Tibial nerve (tissue), 4 donors: ENCODE data around the gene OOSP2. TPM values are rescaled to one million over a fixed set of nuclear protein-coding genes. Genes with fewer than 3 reads are reported as not detected.
"Not testable (repeated sequence)": the region's sequence is repeated elsewhere in the genome, so short reads cannot be mapped to it uniquely, and the experiment has no call there.

ENCODE experiments used
- DNase-seq, 2 donors: peaks; one replicate each; pipeline ENCODE4 v3.0.0-alpha.2; 2019; ENCODE audit warnings: low spot score in 2 of 2
- H3K27ac ChIP-seq, 4 donors: fragments of 200-600 bp; sonication (generic) in 3 of 4; one replicate each; pipeline ENCODE4 v1.5.1; 2017 to 2019; ENCODE audit warnings: mild to moderate bottlenecking in 1 of 4
- H3K27me3 ChIP-seq, 2 donors: fragments of 200-600 bp; sonication (generic) in 1 of 2; one replicate each; pipeline versions ENCODE4 v1.5.1 to v1.6.0; 2017 to 2019
- H3K36me3 ChIP-seq, 3 donors: fragments of 200-600 bp; sonication (generic); one replicate each; pipeline ENCODE4 v1.5.1; 2018 to 2019
- H3K4me1 ChIP-seq, 4 donors: fragments of 200-600 bp; sonication (generic) in 3 of 4; one replicate each; pipeline ENCODE4 v1.5.1; 2017 to 2019
- H3K4me3 ChIP-seq, 4 donors: fragments of 200-600 bp; sonication (generic) in 3 of 4; one replicate each; pipeline ENCODE4 v1.5.1; 2017 to 2019; ENCODE audit warnings: mild to moderate bottlenecking in 1 of 4, moderate library complexity in 1 of 4
- H3K9me3 ChIP-seq, 4 donors: fragments of 200-600 bp; sonication (generic) in 3 of 4; one replicate each; pipeline ENCODE4 v1.5.1; 2017 to 2019
- CTCF ChIP-seq, 5 experiments: fragments of 200-600 bp in 3 of 5; fragments of 450-650 bp in 2 of 5; sonication (generic) in 3 of 5; IDR thresholded peaks; one replicate each; pipeline ENCODE4 v1.5.1; 2016 to 2019; ENCODE audit warnings: antibody characterized with exemption in 5 of 5, mild to moderate bottlenecking in 3 of 5, moderate library complexity in 2 of 5
- EP300 ChIP-seq, 2 donors: sonication (generic); formaldehyde crosslinking; IDR thresholded peaks; one replicate each; pipeline ENCODE4 v1.6.1; 2017; ENCODE audit warnings: antibody characterized with exemption in 2 of 2, mild to moderate bottlenecking in 1 of 2
- POLR2A ChIP-seq, 2 donors: fragments of 450-650 bp; IDR thresholded peaks; one replicate each; pipeline ENCODE4 v1.6.1; 2017; ENCODE audit warnings: antibody characterized with exemption in 2 of 2, mild to moderate bottlenecking in 2 of 2, moderate library complexity in 2 of 2
- WGBS, 2 donors: methylation state at CpG; one replicate each; pipeline ENCODE4 v1.1.5; 2018; 5-methylcytosine and 5-hydroxymethylcytosine counted together
- total RNA-seq, 4 donors: library from RNA; depleted of rRNA; stranded (reverse); fragments of >200 nt; gene quantifications; one replicate each; pipeline ENCODE4 v1.1.0, GENCODE V29; 2016

Gene OOSP2
- total RNA-seq, 4 donors from 2014 or later = not detected

GRCh38 chr11:60003729-60004128, 36.5 kb upstream of the OOSP2 start:
- H3K27me3 ChIP-seq = no peaks in the 10 kb centered on the region
- H3K4me3 ChIP-seq = no peak overlapping the region
- no peaks in the 10 kb centered on the region for H3K4me1 ChIP-seq
- H3K36me3 ChIP-seq = no peaks in the 10 kb centered on the region
- TF ChIP-seq POLR2A (IDR thresholded peaks at IDR 0.05) = no peak
- no peak for TF ChIP-seq CTCF (IDR thresholded peaks at IDR 0.05)
- no peak for TF ChIP-seq EP300 (IDR thresholded peaks at IDR 0.05)
- H3K9me3 ChIP-seq = no peaks in the 10 kb centered on the region
- DNase-seq = no peak
- 71 to 92% methylated on average over 2 of the region's 2 CpGs for WGBS, 2 donors
- H3K27ac ChIP-seq = no peak overlapping the region

DNA sequence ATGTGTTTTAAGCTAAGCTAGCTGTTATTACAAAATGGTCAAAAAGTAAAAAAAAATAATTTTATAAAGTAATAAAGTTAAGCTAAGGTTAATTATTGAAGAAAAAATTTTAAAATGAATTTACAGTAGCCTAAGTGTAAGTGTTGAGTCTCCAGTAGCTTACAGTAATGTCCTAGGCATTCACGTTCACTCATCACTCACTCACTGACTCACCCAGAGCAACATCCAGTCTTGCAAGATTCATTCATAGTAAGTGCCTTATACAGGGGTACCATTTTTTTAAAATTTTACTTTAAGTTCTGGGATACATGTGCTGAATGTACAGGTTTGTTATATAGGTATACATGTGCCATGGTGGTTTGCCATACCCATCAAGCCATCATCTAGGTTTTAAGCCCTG, 34.8 kb upstream of the OOSP2 start:
- H3K4me3 ChIP-seq = no peak overlapping the region
- TF ChIP-seq POLR2A (IDR thresholded peaks at IDR 0.05) = no peak
- TF ChIP-seq EP300 (IDR thresholded peaks at IDR 0.05) = no peak
- TF ChIP-seq CTCF (IDR thresholded peaks at IDR 0.05) = no peak
- no peak for DNase-seq
- 83 to 97% methylated on average over 1 of the region's 1 CpG for WGBS, 2 donors
- no peaks in the 10 kb centered on the region for H3K4me1 ChIP-seq
- no peaks in the 10 kb centered on the region for H3K9me3 ChIP-seq
- no peak overlapping the region for H3K27ac ChIP-seq
- no peaks in the 10 kb centered on the region for H3K27me3 ChIP-seq
- H3K36me3 ChIP-seq = no peaks in the 10 kb centered on the region

GRCh38 chr11:60016881-60017280, 23.3 kb upstream of the OOSP2 start, which contains the start of gene OOSP4B:
Gene OOSP4B, plus strand, starts transcription at chr11:60017181.
- DNase-seq = no peak
- Histone ChIP-seq H3K4me1 (no peaks in the 10 kb centered on the region), H3K9me3 (peaks cover 0 to 2% (median 0%) of the 10 kb centered on the region in 4 donors), H3K4me3 (no peak within 1 kb of the TSS), H3K27me3 (no peaks in the 10 kb centered on the region), H3K27ac (no peak within 1 kb of the TSS), H3K36me3 (no peaks in the 10 kb centered on the region)
- TF ChIP-seq EP300 (IDR thresholded peaks at IDR 0.05) (no peak), CTCF (IDR thresholded peaks at IDR 0.05) (no peak), POLR2A (IDR thresholded peaks at IDR 0.05) (no peak)
- WGBS, 2 donors = 96% methylated on average over 1 of the region's 1 CpG

- Histone ChIP-seq H3K9me3 (no peaks in the 10 kb centered on the region), H3K4me3 (no peak overlapping the region), H3K27ac (no peak overlapping the region), H3K36me3 (no peaks in the 10 kb centered on the region), H3K4me1 (no peaks in the 10 kb centered on the region), H3K27me3 (no peaks in the 10 kb centered on the region)
- DNase-seq = no peak
- WGBS, 2 donors = 66% methylated on average over 8 of the region's 8 CpGs
- TF ChIP-seq CTCF (IDR thresholded peaks at IDR 0.05) = no peak
- TF ChIP-seq EP300 (IDR thresholded peaks at IDR 0.05) = no peak
- no peak for TF ChIP-seq POLR2A (IDR thresholded peaks at IDR 0.05)
These were observed 22.2 kb upstream of the OOSP2 start for GRCh38 chr11:60018058-60018457.

GRCh38 chr11:60020376-60020775, 19.8 kb upstream of the OOSP2 start:
- H3K27ac ChIP-seq, DNase-seq, H3K4me3 ChIP-seq, H3K4me1 ChIP-seq, H3K36me3 ChIP-seq, H3K27me3 ChIP-seq, H3K9me3 ChIP-seq: not testable (repeated sequence)
- 97 to 98% methylated on average over 12 to 23 of the region's 27 CpGs for WGBS, 2 donors

DNA sequence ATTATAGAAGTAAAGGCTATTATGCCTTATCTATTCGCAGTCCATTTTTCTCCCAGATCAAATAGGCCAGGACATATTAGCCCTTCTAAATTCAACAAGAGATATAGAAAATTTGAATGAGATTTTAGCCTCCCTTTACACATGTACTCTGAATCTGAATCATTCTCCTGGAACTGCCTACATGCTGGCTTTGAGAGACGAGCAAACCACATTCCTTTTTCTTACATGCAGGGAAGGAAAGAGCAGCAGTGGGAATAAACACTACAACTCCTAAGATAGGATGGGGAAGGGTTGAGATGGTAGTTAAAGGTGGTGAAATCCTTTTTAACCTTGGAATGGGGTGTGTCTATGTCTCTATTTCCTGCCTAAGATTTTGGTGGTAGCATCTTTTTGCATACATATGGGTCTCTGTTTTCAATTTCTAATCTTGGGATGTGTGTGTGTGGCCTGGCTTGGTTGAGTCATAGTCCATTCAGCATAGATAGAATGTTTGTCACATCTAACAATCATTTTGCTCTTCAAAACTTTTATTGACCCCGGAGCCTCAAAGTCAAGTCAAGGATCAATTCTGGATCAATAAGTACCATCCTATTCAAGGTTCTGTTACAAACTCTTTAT, 11.1 kb upstream of the OOSP2 start:
- Histone ChIP-seq H3K4me1 (no peaks in the 10 kb centered on the region), H3K9me3 (no peaks in the 10 kb centered on the region), H3K27ac (no peak overlapping the region), H3K36me3 (no peaks in the 10 kb centered on the region), H3K27me3 (no peaks in the 10 kb centered on the region), H3K4me3 (no peak overlapping the region)
- no peak for DNase-seq
- WGBS, 2 donors = 78 to 79% methylated on average over 3 of the region's 3 CpGs
- TF ChIP-seq POLR2A (IDR thresholded peaks at IDR 0.05) = no peak
- no peak for TF ChIP-seq CTCF (IDR thresholded peaks at IDR 0.05)
- TF ChIP-seq EP300 (IDR thresholded peaks at IDR 0.05) = no peak

- not testable (repeated sequence) for H3K4me3 ChIP-seq, H3K27me3 ChIP-seq, DNase-seq
These were observed 10.2 kb downstream of the OOSP2 start for GRCh38 chr11:60050422-60050821.

GRCh38 chr11:60050839-60051238, 10.6 kb downstream of the OOSP2 start:
- H3K27ac ChIP-seq, H3K4me1 ChIP-seq, H3K27me3 ChIP-seq, H3K36me3 ChIP-seq, H3K4me3 ChIP-seq, DNase-seq, H3K9me3 ChIP-seq: not testable (repeated sequence)
- 49 to 76% methylated on average over 3 of the region's 3 CpGs for WGBS, 2 donors

More at GRCh38 chr11:60050422-60050821, 10.2 kb downstream of the OOSP2 start:
- not testable (repeated sequence) for H3K9me3 ChIP-seq, H3K4me1 ChIP-seq, H3K27ac ChIP-seq, H3K36me3 ChIP-seq
